GM13977 (cell line): ENCODE data around the gene CAMKK2.

Experiments used
- DNase-seq: peaks from one replicate; pipeline ENCODE4 v3.0.0; 2012; ENCODE audit warnings: low spot score
- CTCF ChIP-seq: IDR thresholded peaks from 2 replicates; pipeline ENCODE4 v1.5.1; 2012; ENCODE audit warnings: mild to moderate bottlenecking, control low read depth; ENCODE audit not compliant: insufficient read depth; ENCODE audit errors: extremely low read depth, missing control alignments
- in situ Hi-C: fragments of 300-500 bp; cut with MboI; formaldehyde crosslinking; loops from one replicate; pipeline ENCODE4 v1.12.0; 2022; ENCODE audit warnings: low sequenced_read_pairs, low pct_unique_long_range_greater_than_20kb, mixed read lengths, inconsistent platforms; ENCODE audit not compliant: unreplicated experiment

CAMKK2 gene

GRCh38 chr12:121226399-121226798, 70.1 kb downstream of the CAMKK2 start:
- DNase-seq: no peak
- TF ChIP-seq CTCF: no peak
- in situ Hi-C loops: no loop called here

- no peak for TF ChIP-seq CTCF
- in situ Hi-C loops: no loop called here
- no peak for DNase-seq
Measured at GRCh38 chr12:121224591-121224990, 71.9 kb downstream of the CAMKK2 start.

GRCh38 chr12:121223292-121224285, 72.9 kb downstream of the CAMKK2 start:
- peak; percentile 47 for DNase-seq
- in situ Hi-C loops: no loop called here
- peak; percentile 46 for TF ChIP-seq CTCF

GRCh38 chr12:121222847-121223246, 73.7 kb downstream of the CAMKK2 start:
- no peak for TF ChIP-seq CTCF
- in situ Hi-C loops: no loop called here
- peak; percentile 10 for DNase-seq

GRCh38 chr12:121219353-121219986, 77.0 kb downstream of the CAMKK2 start:
- TF ChIP-seq CTCF: no peak
- in situ Hi-C loops: no loop called here
- no peak for DNase-seq

- in situ Hi-C loops: no loop called here
- no peak for TF ChIP-seq CTCF
- DNase-seq: no peak
Measured at GRCh38 chr12:121218588-121219352, 77.7 kb downstream of the CAMKK2 start.
